ENCODE measurements around the gene GPR27. TPM values are rescaled to one million over a fixed set of nuclear protein-coding genes. Genes with fewer than 3 reads are reported as not detected.

Gene GPR27
- total RNA-seq, 1 experiment from 2014 or later = 15.5 TPM

DNA sequence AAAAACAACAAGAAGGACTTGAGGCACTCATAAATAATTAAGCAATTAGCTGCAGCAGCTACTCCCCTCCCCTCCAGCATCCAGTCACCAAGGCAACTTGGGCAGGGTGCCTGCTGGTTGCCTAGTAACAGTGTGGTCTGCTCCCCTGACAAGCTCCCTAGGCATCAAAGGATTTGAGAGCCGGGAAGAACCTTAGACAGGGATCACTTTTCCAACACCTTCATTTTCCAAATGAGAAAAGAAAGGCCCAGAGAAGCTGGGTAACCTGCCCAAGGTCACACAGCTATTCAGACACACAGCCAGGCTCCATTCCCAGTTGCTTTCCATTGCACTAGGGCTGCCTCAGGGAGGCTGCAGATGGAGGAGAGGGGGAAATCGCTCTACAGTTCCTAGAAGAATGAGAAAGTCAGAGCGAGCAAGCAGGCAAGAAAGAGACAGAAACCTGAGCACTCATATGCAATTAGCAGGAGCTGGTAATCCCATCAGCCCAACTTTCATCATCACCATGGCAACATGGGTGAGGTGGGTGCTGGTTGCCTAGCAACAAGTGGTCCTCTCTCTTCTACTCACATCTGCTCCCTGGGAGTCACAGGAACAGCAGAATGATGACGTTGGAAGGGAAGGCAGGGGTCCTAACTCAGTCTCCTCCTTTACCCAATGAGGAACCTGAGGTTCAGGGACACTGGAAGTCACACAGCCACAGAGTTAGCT, 24.9 kb upstream of the GPR27 start:
- peak overlapping the region in 2 of 3 experiments; percentile 53 to 93; a peak in 2 of 7 replicates for H3K27ac Mint-ChIP-seq
- H2BK15ac ChIP-seq (ENCODE audit: low read depth, low read length) = no peak overlapping the region
- no CpG with 5 or more reads among the region's 4 CpGs for WGBS (ENCODE audit: extremely low coverage, insufficient read length, low lambda C conversion rate)
- H3K9ac ChIP-seq (ENCODE audit: extremely low read depth, insufficient read length, low read length) = no peak overlapping the region
- TF ChIP-seq, protein P1, sequence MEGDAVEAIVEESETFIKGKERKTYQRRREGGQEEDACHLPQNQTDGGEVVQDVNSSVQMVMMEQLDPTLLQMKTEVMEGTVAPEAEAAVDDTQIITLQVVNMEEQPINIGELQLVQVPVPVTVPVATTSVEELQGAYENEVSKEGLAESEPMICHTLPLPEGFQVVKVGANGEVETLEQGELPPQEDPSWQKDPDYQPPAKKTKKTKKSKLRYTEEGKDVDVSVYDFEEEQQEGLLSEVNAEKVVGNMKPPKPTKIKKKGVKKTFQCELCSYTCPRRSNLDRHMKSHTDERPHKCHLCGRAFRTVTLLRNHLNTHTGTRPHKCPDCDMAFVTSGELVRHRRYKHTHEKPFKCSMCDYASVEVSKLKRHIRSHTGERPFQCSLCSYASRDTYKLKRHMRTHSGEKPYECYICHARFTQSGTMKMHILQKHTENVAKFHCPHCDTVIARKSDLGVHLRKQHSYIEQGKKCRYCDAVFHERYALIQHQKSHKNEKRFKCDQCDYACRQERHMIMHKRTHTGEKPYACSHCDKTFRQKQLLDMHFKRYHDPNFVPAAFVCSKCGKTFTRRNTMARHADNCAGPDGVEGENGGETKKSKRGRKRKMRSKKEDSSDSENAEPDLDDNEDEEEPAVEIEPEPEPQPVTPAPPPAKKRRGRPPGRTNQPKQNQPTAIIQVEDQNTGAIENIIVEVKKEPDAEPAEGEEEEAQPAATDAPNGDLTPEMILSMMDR (conservative IDR thresholded peaks at IDR 0.05) = no peak
- H2BK20ac ChIP-seq (ENCODE audit: low read depth, low read length, poor library complexity, severe bottlenecking) = no peak overlapping the region
- H3K4me1 ChIP-seq (ENCODE audit: insufficient read depth, low read length) = peaks cover 5% of the 10 kb centered on the region; the same call in 1 of the 2 replicates
- H3K4me3 Mint-ChIP-seq = no peak overlapping the region; a peak in 1 of 5 replicates
- peaks cover 0 to 2% (median 0%) of the 10 kb centered on the region in 3 experiments; a peak in 1 of 7 replicates for H3K36me3 Mint-ChIP-seq (ENCODE audit: insufficient read depth in 1 of 3, low read depth in 3 of 3)
- H3K4me1 Mint-ChIP-seq = peaks cover 33 to 42% of the 10 kb centered on the region in 2 experiments
- peaks cover 21% of the 10 kb centered on the region for H3K27me3 Mint-ChIP-seq (ENCODE audit: low read depth)
- H4K91ac ChIP-seq (ENCODE audit: insufficient read length, low read depth, low read length) = no peak overlapping the region
- no peak overlapping the region for H2BK12ac ChIP-seq (ENCODE audit: insufficient read length, low read depth, low read length)
- peak; percentile 84 for DNase-seq
- H3K56ac ChIP-seq (ENCODE audit: insufficient read length, low read depth, low read length) = no peak overlapping the region
- H2BK5ac ChIP-seq (ENCODE audit: insufficient read length, low read length) = no peak overlapping the region
- peaks cover 6% of the 10 kb centered on the region; the same call in 1 of the 2 replicates for H3K27me3 ChIP-seq (ENCODE audit: insufficient read depth, low read length)
- no peak overlapping the region for H2AFZ ChIP-seq (ENCODE audit: low read length)
- no peak overlapping the region for H3K4ac ChIP-seq (ENCODE audit: low read depth, low read length)
- no peak overlapping the region for H3K4me2 ChIP-seq (ENCODE audit: insufficient read depth, insufficient read length, low read length)
- no peaks in the 10 kb centered on the region for H4K20me1 ChIP-seq (ENCODE audit: control insufficient read depth, insufficient read depth, insufficient read length)
- no peak overlapping the region for H3K18ac ChIP-seq (ENCODE audit: insufficient read length, low read depth, low read length)
- H4K8ac ChIP-seq (replicated peaks; ENCODE audit: insufficient read length, low read depth, low read length) = no peak overlapping the region
- H2BK120ac ChIP-seq (ENCODE audit: low read depth, low read length, poor library complexity, severe bottlenecking) = no peak overlapping the region
- H3K23me2 ChIP-seq (ENCODE audit: insufficient read length, low read depth, low read length, poor library complexity, severe bottlenecking) = peaks cover 9% of the 10 kb centered on the region
- no peak overlapping the region for H4K5ac ChIP-seq (ENCODE audit: insufficient read length, low read depth, low read length)
- no peaks in the 10 kb centered on the region for H3K79me1 ChIP-seq (ENCODE audit: insufficient read depth, low read depth, low read length, poor library complexity, severe bottlenecking)
- no peaks in the 10 kb centered on the region for H3K79me2 ChIP-seq (ENCODE audit: insufficient read depth, low read length)
- H3K23ac ChIP-seq (ENCODE audit: insufficient read length, low read depth, low read length) = no peak overlapping the region
- no peak overlapping the region for H3K14ac ChIP-seq (ENCODE audit: insufficient read depth, low read length)
- peak overlapping the region; percentile 21 for H3K27ac ChIP-seq (ENCODE audit: insufficient read length, low read depth, low read length)
- H2AK5ac ChIP-seq (ENCODE audit: insufficient read length, low read length) = no peak overlapping the region
- no peaks in the 10 kb centered on the region for H3K9me3 ChIP-seq (ENCODE audit: control insufficient read depth, low read depth, low read length)
- no peaks in the 10 kb centered on the region for H3K9me3 Mint-ChIP-seq
- no peak overlapping the region for H3T11ph ChIP-seq (ENCODE audit: low read length)

All from H9 (cell line).